HUES48 (cell line): ENCODE results near the gene POU2F1.

Source experiments
- H3K27ac ChIP-seq: one replicate; pipeline ENCODE4 v1.7.0; 2013; ENCODE audit warnings: low read depth, low read length, inconsistent platforms
- H3K27me3 ChIP-seq: 2 replicates; pipeline ENCODE4 v1.6.1; 2013; ENCODE audit warnings: mild to moderate bottlenecking, low read length; ENCODE audit not compliant: control insufficient read depth, insufficient read depth
- H3K36me3 ChIP-seq: 2 replicates; pipeline ENCODE4 v1.6.1; 2013; ENCODE audit warnings: low read length; ENCODE audit not compliant: control insufficient read depth, insufficient read depth
- H3K4me1 ChIP-seq: 2 replicates; pipeline ENCODE4 v1.6.1; 2013; ENCODE audit warnings: mild to moderate bottlenecking, low read length; ENCODE audit not compliant: control insufficient read depth, insufficient read depth
- H3K4me3 ChIP-seq: 2 replicates; pipeline ENCODE4 v1.5.1; 2013; ENCODE audit warnings: mild to moderate bottlenecking, low read depth, low read length
- H3K9ac ChIP-seq: 2 replicates; pipeline ENCODE4 v1.6.1; 2013; ENCODE audit warnings: mild to moderate bottlenecking, low read depth, low read length, moderate library complexity
- H3K9me3 ChIP-seq: 2 replicates; pipeline ENCODE4 v1.6.1; 2013; ENCODE audit warnings: low read length; ENCODE audit not compliant: control insufficient read depth, insufficient read depth

Gene POU2F1

GRCh38 chr1:167251472-167251871 lies 30.8 kb downstream of the POU2F1 start:
- no peak overlapping the region for H3K9ac ChIP-seq
- H3K27me3 ChIP-seq, result no peaks in the 10 kb centered on the region
- H3K4me1 ChIP-seq, result peaks cover 18% of the 10 kb centered on the region; the same call in 1 of the 2 replicates
- no peaks in the 10 kb centered on the region for H3K9me3 ChIP-seq
- no peaks in the 10 kb centered on the region for H3K36me3 ChIP-seq
- no peak overlapping the region for H3K4me3 ChIP-seq
- H3K27ac ChIP-seq, result no peak overlapping the region

GRCh38 chr1:167252986-167253385 lies 32.3 kb downstream of the POU2F1 start:
- H3K36me3 ChIP-seq, result no peaks in the 10 kb centered on the region
- H3K9me3 ChIP-seq, result no peaks in the 10 kb centered on the region
- H3K4me3 ChIP-seq, result no peak overlapping the region
- H3K9ac ChIP-seq, result no peak overlapping the region
- no peak overlapping the region for H3K27ac ChIP-seq
- no peaks in the 10 kb centered on the region for H3K27me3 ChIP-seq
- H3K4me1 ChIP-seq, result peaks cover 18% of the 10 kb centered on the region; the same call in 1 of the 2 replicates

GRCh38 chr1:167258858-167259257 lies 38.2 kb downstream of the POU2F1 start:
- Histone ChIP-seq H3K27ac (no peak overlapping the region), H3K27me3 (no peaks in the 10 kb centered on the region), H3K36me3 (no peaks in the 10 kb centered on the region), H3K4me1 (peaks cover 28% of the 10 kb centered on the region; the same call in 1 of the 2 replicates), H3K4me3 (no peak overlapping the region), H3K9me3 (no peaks in the 10 kb centered on the region), H3K9ac (no peak overlapping the region)

GRCh38 chr1:167262836-167263235 lies 42.1 kb downstream of the POU2F1 start:
- Histone ChIP-seq H3K9ac (no peak overlapping the region), H3K4me1 (peaks cover 17% of the 10 kb centered on the region; the same call in 1 of the 2 replicates), H3K27ac (no peak overlapping the region), H3K36me3 (no peaks in the 10 kb centered on the region), H3K9me3 (no peaks in the 10 kb centered on the region), H3K27me3 (no peaks in the 10 kb centered on the region), H3K4me3 (no peak overlapping the region)

GRCh38 chr1:167263344-167263743 lies 42.7 kb downstream of the POU2F1 start:
- H3K27me3 ChIP-seq, result no peaks in the 10 kb centered on the region
- no peak overlapping the region for H3K4me3 ChIP-seq
- H3K36me3 ChIP-seq, result no peaks in the 10 kb centered on the region
- H3K9me3 ChIP-seq, result no peaks in the 10 kb centered on the region
- no peak overlapping the region for H3K9ac ChIP-seq
- H3K27ac ChIP-seq, result no peak overlapping the region
- peaks cover 22% of the 10 kb centered on the region for H3K4me1 ChIP-seq

- no peak overlapping the region for H3K27ac ChIP-seq
- H3K36me3 ChIP-seq, result no peaks in the 10 kb centered on the region
- H3K4me1 ChIP-seq, result peaks cover 28% of the 10 kb centered on the region
- H3K9ac ChIP-seq, result no peak overlapping the region
- no peaks in the 10 kb centered on the region for H3K27me3 ChIP-seq
- no peak overlapping the region for H3K4me3 ChIP-seq
- H3K9me3 ChIP-seq, result no peaks in the 10 kb centered on the region
Observed at GRCh38 chr1:167263819-167264464, 43.3 kb downstream of the POU2F1 start.

GRCh38 chr1:167266965-167267364 lies 46.3 kb downstream of the POU2F1 start:
- Histone ChIP-seq H3K27ac (no peak overlapping the region), H3K36me3 (no peaks in the 10 kb centered on the region), H3K4me1 (peaks cover 55% of the 10 kb centered on the region), H3K4me3 (no peak overlapping the region), H3K27me3 (no peaks in the 10 kb centered on the region), H3K9ac (no peak overlapping the region), H3K9me3 (no peaks in the 10 kb centered on the region)

- Histone ChIP-seq H3K9ac (no peak overlapping the region), H3K27ac (peak overlapping the region; percentile 66), H3K9me3 (no peaks in the 10 kb centered on the region), H3K4me1 (peaks cover 54% of the 10 kb centered on the region), H3K4me3 (no peak overlapping the region), H3K36me3 (no peaks in the 10 kb centered on the region), H3K27me3 (no peaks in the 10 kb centered on the region)
Observed at GRCh38 chr1:167268347-167268787, 47.7 kb downstream of the POU2F1 start.

GRCh38 chr1:167270349-167271092 lies 49.8 kb downstream of the POU2F1 start:
- H3K9me3 ChIP-seq, result no peaks in the 10 kb centered on the region
- H3K27ac ChIP-seq, result no peak overlapping the region
- H3K27me3 ChIP-seq, result no peaks in the 10 kb centered on the region
- H3K4me3 ChIP-seq, result no peak overlapping the region
- H3K36me3 ChIP-seq, result no peaks in the 10 kb centered on the region
- H3K4me1 ChIP-seq, result peaks cover 50% of the 10 kb centered on the region
- H3K9ac ChIP-seq, result no peak overlapping the region

- no peak overlapping the region for H3K27ac ChIP-seq
- no peaks in the 10 kb centered on the region for H3K36me3 ChIP-seq
- no peak overlapping the region for H3K9ac ChIP-seq
- H3K27me3 ChIP-seq, result no peaks in the 10 kb centered on the region
- H3K4me3 ChIP-seq, result no peak overlapping the region
- no peaks in the 10 kb centered on the region for H3K9me3 ChIP-seq
- H3K4me1 ChIP-seq, result peaks cover 54% of the 10 kb centered on the region
Observed at GRCh38 chr1:167272369-167272957, 51.8 kb downstream of the POU2F1 start.
